ENCODE measurements around the gene MKLN1.
A peak's percentile ranks its signal among the peaks of the same experiment; 100 is the strongest.

Gene MKLN1

GRCh38 chr7:131312838-131313237 lies 14.8 kb upstream of the MKLN1 start:
- H3K4me3 ChIP-seq (ENCODE audit: low read length) = no peak overlapping the region
- TF ChIP-seq, protein P1, sequence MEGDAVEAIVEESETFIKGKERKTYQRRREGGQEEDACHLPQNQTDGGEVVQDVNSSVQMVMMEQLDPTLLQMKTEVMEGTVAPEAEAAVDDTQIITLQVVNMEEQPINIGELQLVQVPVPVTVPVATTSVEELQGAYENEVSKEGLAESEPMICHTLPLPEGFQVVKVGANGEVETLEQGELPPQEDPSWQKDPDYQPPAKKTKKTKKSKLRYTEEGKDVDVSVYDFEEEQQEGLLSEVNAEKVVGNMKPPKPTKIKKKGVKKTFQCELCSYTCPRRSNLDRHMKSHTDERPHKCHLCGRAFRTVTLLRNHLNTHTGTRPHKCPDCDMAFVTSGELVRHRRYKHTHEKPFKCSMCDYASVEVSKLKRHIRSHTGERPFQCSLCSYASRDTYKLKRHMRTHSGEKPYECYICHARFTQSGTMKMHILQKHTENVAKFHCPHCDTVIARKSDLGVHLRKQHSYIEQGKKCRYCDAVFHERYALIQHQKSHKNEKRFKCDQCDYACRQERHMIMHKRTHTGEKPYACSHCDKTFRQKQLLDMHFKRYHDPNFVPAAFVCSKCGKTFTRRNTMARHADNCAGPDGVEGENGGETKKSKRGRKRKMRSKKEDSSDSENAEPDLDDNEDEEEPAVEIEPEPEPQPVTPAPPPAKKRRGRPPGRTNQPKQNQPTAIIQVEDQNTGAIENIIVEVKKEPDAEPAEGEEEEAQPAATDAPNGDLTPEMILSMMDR (IDR thresholded peaks at IDR 0.05; ENCODE audit: insufficient read depth, low read depth, low read length, missing control alignments) = no peak
- no peak for DNase-seq (ENCODE audit: low read depth)

GRCh38 chr7:131320603-131321002 lies 7.1 kb upstream of the MKLN1 start:
- no peak for DNase-seq (ENCODE audit: low read depth)
- TF ChIP-seq, protein P1 (IDR thresholded peaks at IDR 0.05; ENCODE audit: insufficient read depth, low read depth, low read length, missing control alignments) = no peak
- no peak overlapping the region for H3K4me3 ChIP-seq (ENCODE audit: low read length)

DNA sequence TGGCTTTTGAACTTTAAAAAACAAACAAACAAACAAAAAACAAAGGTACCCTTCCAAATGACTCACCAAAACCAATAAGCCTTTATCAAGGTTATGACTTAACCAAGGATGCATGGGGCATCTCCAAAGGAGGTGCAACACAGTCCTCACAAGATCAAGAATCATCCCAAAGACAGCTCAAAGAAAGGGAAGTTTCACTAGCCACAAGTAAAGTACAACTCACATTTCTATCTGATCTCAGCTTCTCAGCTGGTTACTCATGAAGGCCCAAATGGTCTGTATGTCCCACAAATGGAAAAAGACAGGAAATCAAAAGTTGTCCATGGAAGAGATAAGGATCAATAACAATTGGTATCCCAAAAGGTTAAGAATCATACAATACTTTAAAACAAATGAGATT lies 6.0 kb upstream of the MKLN1 start:
- TF ChIP-seq, protein P1 (IDR thresholded peaks at IDR 0.05; ENCODE audit: insufficient read depth, low read depth, low read length, missing control alignments) = no peak
- DNase-seq (ENCODE audit: low read depth) = no peak
- H3K4me3 ChIP-seq (ENCODE audit: low read length) = no peak overlapping the region

GRCh38 chr7:131322061-131322460 lies 5.6 kb upstream of the MKLN1 start:
- no peak overlapping the region for H3K4me3 ChIP-seq (ENCODE audit: low read length)
- DNase-seq (ENCODE audit: low read depth) = no peak
- TF ChIP-seq, protein P1 (IDR thresholded peaks at IDR 0.05; ENCODE audit: insufficient read depth, low read depth, low read length, missing control alignments) = no peak

DNA sequence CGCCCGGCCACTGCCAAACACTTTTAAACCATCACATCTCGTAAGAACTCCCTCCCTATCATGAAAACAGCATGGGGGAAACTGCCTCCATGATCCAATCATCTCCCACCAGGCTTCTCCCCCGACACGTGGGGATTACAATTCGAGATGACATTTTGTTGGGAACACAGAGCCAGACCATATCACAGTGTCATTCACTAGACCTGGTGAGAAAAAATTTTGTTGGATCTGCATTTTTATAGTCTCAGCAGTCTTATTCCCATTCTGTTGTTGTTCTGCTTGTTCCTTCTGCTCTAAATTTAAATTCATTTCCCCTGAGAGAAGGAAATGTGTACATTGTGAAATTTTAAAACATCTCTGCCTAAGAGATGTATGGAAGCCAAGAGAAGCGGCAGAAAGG lies 4.8 kb upstream of the MKLN1 start:
- DNase-seq (ENCODE audit: low read depth) = no peak
- no peak overlapping the region for H3K4me3 ChIP-seq (ENCODE audit: low read length)
- TF ChIP-seq, protein P1 (IDR thresholded peaks at IDR 0.05; ENCODE audit: insufficient read depth, low read depth, low read length, missing control alignments) = no peak

GRCh38 chr7:131325179-131325840 lies 2.4 kb upstream of the MKLN1 start:
- TF ChIP-seq, protein P1 (IDR thresholded peaks at IDR 0.05; ENCODE audit: insufficient read depth, low read depth, low read length, missing control alignments) = no peak
- no peak for DNase-seq (ENCODE audit: low read depth)
- H3K4me3 ChIP-seq (ENCODE audit: low read length) = no peak overlapping the region

DNA sequence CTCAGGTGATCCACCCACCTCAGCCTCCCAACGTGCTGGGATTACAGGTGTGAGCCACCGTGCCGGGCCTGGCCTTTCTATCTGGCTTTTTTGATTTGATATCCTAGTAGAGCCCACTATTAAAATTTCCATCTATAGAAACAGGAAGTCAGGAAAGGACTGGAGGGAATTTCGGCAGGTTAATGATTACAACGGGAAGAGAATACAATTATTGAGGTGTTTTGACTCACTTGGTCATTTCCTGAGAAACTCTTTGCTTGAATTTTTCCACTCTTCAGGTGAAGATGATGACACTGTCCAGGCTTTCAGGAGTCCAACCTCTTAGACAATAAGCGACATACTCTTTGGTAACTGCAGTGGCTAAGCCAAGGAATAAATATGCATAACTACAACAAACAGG lies 1.1 kb upstream of the MKLN1 start:
- peak; percentile 7 for DNase-seq (ENCODE audit: low read depth)
- H3K4me3 ChIP-seq (ENCODE audit: low read length) = no peak overlapping the region
- TF ChIP-seq, protein P1 (IDR thresholded peaks at IDR 0.05; ENCODE audit: insufficient read depth, low read depth, low read length, missing control alignments) = no peak

Measured in epithelial cell of esophagus (primary cell).